WERI-Rb-1 (cell line): Measurements from ENCODE around the gene GPR137C.

Source experiments
- DNase-seq: peaks from one replicate; pipeline ENCODE4 v3.0.0-alpha.2; 2020
- H3K27ac ChIP-seq: fragments of 250-450 bp; sonication (Bioruptor Pico); 2 replicates; pipeline ENCODE4 v1.5.1; 2020; ENCODE audit warnings: mild to moderate bottlenecking, moderate library complexity
- H3K27me3 ChIP-seq: fragments of 250-450 bp; sonication (Bioruptor Pico); 2 replicates; pipeline ENCODE4 v1.5.1; 2021; ENCODE audit warnings: mild to moderate bottlenecking, low read depth, moderate library complexity; ENCODE audit not compliant: insufficient read depth, severe bottlenecking
- H3K36me3 ChIP-seq: fragments of 250-450 bp; sonication (Bioruptor Pico); 2 replicates; pipeline ENCODE4 v1.5.1; 2020; ENCODE audit warnings: mild to moderate bottlenecking, moderate library complexity
- H3K4me3 ChIP-seq: 2 replicates; pipeline ENCODE4 v1.5.1; 2011; ENCODE audit warnings: low read depth, mild to moderate bottlenecking, control low read depth, low read length
- H3K9me3 ChIP-seq: fragments of 250-450 bp; sonication (Bioruptor Pico); 2 replicates; pipeline ENCODE4 v1.5.1; 2021; ENCODE audit warnings: mild to moderate bottlenecking, moderate library complexity; ENCODE audit not compliant: severe bottlenecking
- TF ChIP-seq, protein P1 (sequence below): IDR thresholded peaks from 2 replicates; pipeline ENCODE4 v1.5.1; 2011; ENCODE audit warnings: low read depth, mild to moderate bottlenecking, control low read depth, inconsistent platforms, low read length

Gene GPR137C

DNA sequence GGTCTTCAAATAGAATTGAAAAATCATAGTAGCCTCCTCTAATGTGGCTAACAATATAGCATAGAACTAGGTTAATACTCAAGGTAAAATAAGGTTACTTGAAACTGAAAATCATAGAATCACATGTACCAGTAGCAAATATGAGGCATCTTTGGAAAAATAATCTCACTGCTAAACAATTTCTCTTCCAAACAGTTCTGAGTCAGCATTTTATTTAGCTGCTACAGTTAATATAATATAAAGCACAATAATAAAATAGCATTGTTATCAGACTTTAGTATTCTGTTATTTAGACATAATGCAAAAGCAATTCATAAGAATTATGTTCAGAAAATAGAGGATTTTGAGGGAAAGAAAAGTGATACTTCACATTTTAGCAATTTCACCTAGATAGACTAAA lies 107.7 kb downstream of the GPR137C start:
- Histone ChIP-seq H3K36me3 (peaks cover 18% of the 10 kb centered on the region), H3K4me3 (no peak overlapping the region), H3K9me3 (no peaks in the 10 kb centered on the region), H3K27me3 (no peaks in the 10 kb centered on the region), H3K27ac (no peak overlapping the region)
- TF ChIP-seq, protein P1, sequence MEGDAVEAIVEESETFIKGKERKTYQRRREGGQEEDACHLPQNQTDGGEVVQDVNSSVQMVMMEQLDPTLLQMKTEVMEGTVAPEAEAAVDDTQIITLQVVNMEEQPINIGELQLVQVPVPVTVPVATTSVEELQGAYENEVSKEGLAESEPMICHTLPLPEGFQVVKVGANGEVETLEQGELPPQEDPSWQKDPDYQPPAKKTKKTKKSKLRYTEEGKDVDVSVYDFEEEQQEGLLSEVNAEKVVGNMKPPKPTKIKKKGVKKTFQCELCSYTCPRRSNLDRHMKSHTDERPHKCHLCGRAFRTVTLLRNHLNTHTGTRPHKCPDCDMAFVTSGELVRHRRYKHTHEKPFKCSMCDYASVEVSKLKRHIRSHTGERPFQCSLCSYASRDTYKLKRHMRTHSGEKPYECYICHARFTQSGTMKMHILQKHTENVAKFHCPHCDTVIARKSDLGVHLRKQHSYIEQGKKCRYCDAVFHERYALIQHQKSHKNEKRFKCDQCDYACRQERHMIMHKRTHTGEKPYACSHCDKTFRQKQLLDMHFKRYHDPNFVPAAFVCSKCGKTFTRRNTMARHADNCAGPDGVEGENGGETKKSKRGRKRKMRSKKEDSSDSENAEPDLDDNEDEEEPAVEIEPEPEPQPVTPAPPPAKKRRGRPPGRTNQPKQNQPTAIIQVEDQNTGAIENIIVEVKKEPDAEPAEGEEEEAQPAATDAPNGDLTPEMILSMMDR: no peak
- no peak for DNase-seq

- TF ChIP-seq, protein P1: no peak
- Histone ChIP-seq H3K27ac (no peak overlapping the region), H3K4me3 (no peak overlapping the region), H3K9me3 (no peaks in the 10 kb centered on the region), H3K36me3 (peaks cover 18% of the 10 kb centered on the region), H3K27me3 (no peaks in the 10 kb centered on the region)
- DNase-seq: no peak
Observed at GRCh38 chr14:52660832-52661231, 108.2 kb downstream of the GPR137C start.

DNA sequence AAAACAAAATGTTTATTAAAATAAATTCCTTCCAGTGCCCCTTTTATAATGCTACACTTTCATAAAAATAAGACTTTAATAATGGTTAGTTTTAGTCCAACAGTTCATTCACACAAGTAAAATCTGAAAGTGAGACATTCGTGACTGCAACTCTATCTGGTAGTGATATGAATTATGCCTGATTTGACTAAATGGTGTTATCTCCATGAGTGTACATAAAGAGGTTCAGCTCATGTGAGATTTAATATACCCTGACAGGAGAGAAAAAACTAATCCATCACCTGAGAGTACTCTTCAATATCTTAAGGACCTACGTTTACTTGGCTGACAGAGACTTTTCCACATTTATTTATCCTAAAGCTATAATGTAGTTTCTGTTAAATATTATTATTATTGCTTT lies 108.7 kb downstream of the GPR137C start:
- DNase-seq: no peak
- Histone ChIP-seq H3K27me3 (no peaks in the 10 kb centered on the region), H3K36me3 (peaks cover 20% of the 10 kb centered on the region), H3K27ac (no peak overlapping the region), H3K9me3 (no peaks in the 10 kb centered on the region), H3K4me3 (no peak overlapping the region)
- TF ChIP-seq, protein P1: no peak

GRCh38 chr14:52663850-52664249 lies 111.2 kb downstream of the GPR137C start:
- TF ChIP-seq, protein P1: no peak
- H3K27me3 ChIP-seq: no peaks in the 10 kb centered on the region
- H3K27ac ChIP-seq: no peak overlapping the region

DNA sequence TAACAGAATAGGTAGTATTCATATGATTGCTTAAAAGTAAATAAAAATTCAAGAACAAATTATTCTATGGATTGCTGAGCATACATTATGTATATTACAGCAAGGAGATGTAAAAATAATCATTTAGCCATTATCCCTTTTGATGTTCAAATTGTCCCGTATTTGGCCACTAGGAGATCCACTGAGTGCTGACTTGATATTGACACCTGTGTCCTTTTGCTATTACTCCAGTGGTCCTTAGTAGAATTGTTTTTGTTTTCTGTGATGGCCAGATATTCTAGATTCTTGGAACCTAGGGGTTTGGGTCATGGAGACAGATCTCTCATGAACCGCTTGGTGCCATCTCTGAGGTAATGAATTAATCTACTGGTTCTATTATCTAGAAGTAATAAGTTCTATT lies 126.0 kb downstream of the GPR137C start:
- H3K27me3 ChIP-seq: no peaks in the 10 kb centered on the region
- TF ChIP-seq, protein P1: peak; percentile 32
- H3K4me3 ChIP-seq: no peak overlapping the region
- DNase-seq: no peak
- H3K27ac ChIP-seq: no peak overlapping the region
- peaks cover 33% of the 10 kb centered on the region for H3K36me3 ChIP-seq
- H3K9me3 ChIP-seq: no peaks in the 10 kb centered on the region

More at GRCh38 chr14:52663850-52664249, 111.2 kb downstream of the GPR137C start:
- peaks cover 13% of the 10 kb centered on the region for H3K36me3 ChIP-seq
- H3K4me3 ChIP-seq: no peak overlapping the region
- no peaks in the 10 kb centered on the region for H3K9me3 ChIP-seq
- DNase-seq: no peak

DNA sequence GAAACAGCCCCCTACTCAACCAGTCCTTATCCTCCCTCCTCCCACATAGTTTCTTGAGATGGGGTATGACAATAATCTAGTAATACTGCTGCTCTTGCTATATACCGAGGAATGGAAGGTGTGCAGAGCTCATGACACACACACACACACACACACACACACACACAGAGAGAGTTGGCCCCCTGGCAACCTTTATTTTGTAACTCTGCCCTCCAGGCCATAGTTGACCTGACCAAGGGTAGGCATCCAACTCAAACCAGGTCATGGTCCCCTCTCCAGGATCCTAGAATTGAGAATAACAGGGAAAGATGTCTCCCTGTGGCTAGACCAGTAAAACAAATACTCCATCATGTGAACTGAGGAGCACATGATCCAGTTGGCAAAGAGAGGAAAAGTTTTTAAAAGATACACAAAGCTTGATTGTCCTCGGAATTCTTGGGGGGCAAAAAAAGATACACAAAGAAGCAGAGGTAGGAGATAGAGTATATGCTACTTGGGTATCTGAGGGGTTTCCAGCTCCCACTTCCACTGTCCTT lies 131.4 kb downstream of the GPR137C start:
- H3K27ac ChIP-seq: no peak overlapping the region
- TF ChIP-seq, protein P1: no peak
- no peak for DNase-seq
- H3K36me3 ChIP-seq: peaks cover 10% of the 10 kb centered on the region
- H3K4me3 ChIP-seq: no peak overlapping the region
- H3K9me3 ChIP-seq: no peaks in the 10 kb centered on the region
- H3K27me3 ChIP-seq: no peaks in the 10 kb centered on the region
